K562 (cell line): ENCODE results near the gene ERP27. TPM values are rescaled to one million over a fixed set of nuclear protein-coding genes. Genes with fewer than 3 reads are reported as not detected.
A peak's percentile ranks its signal among the peaks of the same experiment; 100 is the strongest.

Source experiments
- ATAC-seq: fragments of 200-7000 bp; cut with Tn5 transposase; 3 replicates; pipeline ENCODE4 v1.9.1; 2020; ENCODE audit warnings: moderate library complexity
- BruUV-seq: library from RNA; stranded (reverse); fragments of 400-500 nt; replicated peaks from 2 replicates; lab custom pipeline; 2021; lab: Mats Ljungman, UMichigan
- CTCF ChIA-PET: fragments of 300-600 bp; formaldehyde crosslinking; extraction: SDS; loops from one replicate; lab custom pipeline; 2021; ENCODE audit warnings: low intra/inter-chr PET ratio; lab: Yijun Ruan, JAX
- POLR2A ChIA-PET: fragments of 300-600, 350-650 bp; sonication (Branson Sonifier 250); formaldehyde crosslinking; extraction: SDS; loops from one replicate; lab custom pipeline; 2021; ENCODE audit warnings: antibody characterized with exemption, inconsistent platforms; lab: Yijun Ruan, JAX
- DNase-seq, 4 experiments: peaks; one replicate each; pipeline versions ENCODE4 v3.0.0 to v3.0.0-alpha.2; 2011 to 2018; ENCODE audit warnings: low spot score in 3 of 4, mixed read lengths in 3 of 4; ENCODE audit errors: extremely low read depth in 1 of 4
- FAIRE-seq: peaks from 2 replicates; lab custom pipeline; 2011; peaks lifted over from hg19 to GRCh38; lab: Jason Lieb, UNC
- H2AFZ ChIP-seq: 2 replicates; pipeline ENCODE4 v1.6.0; 2011; ENCODE audit warnings: low read depth, low read length, control low read depth, inconsistent platforms
- H3K27ac ChIP-seq: fragments of 200-600 bp; 3 replicates; pipeline ENCODE4 v1.8.0; 2011; ENCODE audit warnings: low read depth, mild to moderate bottlenecking, control low read depth, inconsistent platforms, low read length, moderate library complexity, mixed read lengths; ENCODE audit errors: extremely low read depth
- H3K27me3 ChIP-seq, 2 experiments: fragments of 300-600 bp in 1 of 2; 2 replicates in 1 of 2; 3 replicates in 1 of 2; pipeline versions ENCODE4 v1.6.0 to v1.8.0; 2011; ENCODE audit warnings: inconsistent platforms in 2 of 2, low read length in 2 of 2, mild to moderate bottlenecking in 1 of 2, mixed read lengths in 1 of 2, moderate library complexity in 1 of 2; ENCODE audit not compliant: control insufficient read depth in 2 of 2, insufficient read depth in 2 of 2
- H3K36me3 ChIP-seq: fragments of 300-600 bp; 3 replicates; pipeline ENCODE4 v1.8.0; 2011; ENCODE audit warnings: mild to moderate bottlenecking, low read length, inconsistent platforms; ENCODE audit not compliant: control insufficient read depth, insufficient read depth
- H3K4me1 ChIP-seq, 2 experiments: fragments of 200-600 bp in 1 of 2; replicated peaks in 1 of 2; 2 replicates in 1 of 2; 3 replicates in 1 of 2; pipeline versions ENCODE4 v1.5.1 to v1.8.0; 2011; ENCODE audit warnings: inconsistent platforms in 2 of 2, low read length in 2 of 2, mild to moderate bottlenecking in 1 of 2, mixed read lengths in 1 of 2, moderate library complexity in 1 of 2; ENCODE audit not compliant: control insufficient read depth in 2 of 2, insufficient read depth in 2 of 2
- H3K4me2 ChIP-seq: 2 replicates; pipeline ENCODE4 v1.6.1; 2011; ENCODE audit warnings: low read length, control low read depth, inconsistent platforms, mixed read lengths; ENCODE audit not compliant: insufficient read depth
- H3K4me3 ChIP-seq: fragments of 200-600 bp; sonication (generic), shearing (Covaris generic); 2 replicates; pipeline ENCODE4 v1.5.1; 2016; ENCODE audit warnings: control low read depth, inconsistent platforms
- H3K79me2 ChIP-seq: fragments of 200-600 bp; 3 replicates; pipeline ENCODE4 v1.8.0; 2011; ENCODE audit warnings: low read length, inconsistent platforms; ENCODE audit not compliant: control insufficient read depth, insufficient read depth
- H3K9ac ChIP-seq, 2 experiments: 2 replicates each; pipeline versions ENCODE4 v1.6.0 to v1.6.1; 2011; ENCODE audit warnings: low read depth in 2 of 2, low read length in 2 of 2, control low read depth in 1 of 2, inconsistent platforms in 1 of 2, mild to moderate bottlenecking in 1 of 2, mixed read lengths in 1 of 2; ENCODE audit not compliant: insufficient read depth in 1 of 2
- H3K9me1 ChIP-seq: one replicate; pipeline ENCODE4 v1.6.0; 2011; ENCODE audit warnings: inconsistent platforms, mild to moderate bottlenecking, low read length, moderate library complexity; ENCODE audit not compliant: control insufficient read depth, insufficient read depth
- H3K9me3 ChIP-seq: replicated peaks from 2 replicates; pipeline ENCODE4 v1.5.1; 2011; ENCODE audit warnings: low read depth, low read length, inconsistent platforms; ENCODE audit not compliant: control insufficient read depth, insufficient read depth
- H4K20me1 ChIP-seq: replicated peaks from 2 replicates; pipeline ENCODE4 v1.6.1; 2011; ENCODE audit warnings: low read length, inconsistent platforms, mixed read lengths; ENCODE audit not compliant: control insufficient read depth, insufficient read depth
- ADNP ChIP-seq: fragments of 200-800 bp; sonication (Bioruptor generic); IDR thresholded peaks from 2 replicates; pipeline ENCODE4 v1.6.1; 2016; ENCODE audit warnings: missing genetic modification characterization, missing compliant biosample characterization
- ARHGAP35 ChIP-seq: fragments of 450-650 bp; IDR thresholded peaks from 2 replicates; pipeline ENCODE4 v1.6.1; 2018; ENCODE audit not compliant: partially characterized antibody
- CTCF ChIP-seq, 3 experiments: IDR thresholded peaks in 2 of 3; conservative IDR thresholded peaks in 1 of 3; 2 replicates each; pipeline ENCODE4 v1.5.1; 2011 to 2012; ENCODE audit warnings: low read length in 3 of 3, mild to moderate bottlenecking in 3 of 3, control low read depth in 2 of 3, improper control_type of control experiment in 1 of 3, inconsistent platforms in 1 of 3, low read depth in 1 of 3, mixed read lengths in 1 of 3, moderate library complexity in 1 of 3; ENCODE audit not compliant: insufficient read depth in 2 of 3
- RAD21 ChIP-seq, 2 experiments: fragments of 250-450 bp in 1 of 2; fragments of 450-650 bp in 1 of 2; sonication (Bioruptor Pico) in 1 of 2; formaldehyde crosslinking in 1 of 2; IDR thresholded peaks in 1 of 2; conservative IDR thresholded peaks in 1 of 2; 2 replicates each; pipeline versions ENCODE4 v1.4.0 to v1.8.0; 2020 to 2022; ENCODE audit warnings: mild to moderate bottlenecking in 2 of 2, moderate library complexity in 1 of 2
- SPI1 ChIP-seq: IDR thresholded peaks from 2 replicates; pipeline ENCODE4 v1.6.1; 2011; ENCODE audit warnings: low read depth, low read length, control low read depth, borderline replicate concordance
- YY1 ChIP-seq, 3 experiments: IDR thresholded peaks; 2 replicates each; pipeline ENCODE4 v1.6.1; 2011; ENCODE audit warnings: low read length in 2 of 3, mild to moderate bottlenecking in 2 of 3, moderate library complexity in 2 of 3, borderline replicate concordance in 1 of 3, control low read depth in 1 of 3, low read depth in 1 of 3; ENCODE audit not compliant: insufficient read depth in 3 of 3, insufficient replicate concordance in 2 of 3, control insufficient read depth in 1 of 3, insufficient read length in 1 of 3; ENCODE audit errors: extremely low read depth in 1 of 3
- ZNF384 ChIP-seq: IDR thresholded peaks from 2 replicates; pipeline ENCODE4 v1.6.1; 2012; ENCODE audit warnings: low read depth, low read length, improper control_type of control experiment
- WGBS: fragments of 100-300 bp; shearing (Covaris generic); methylation state at CpG from one replicate; pipeline ENCODE4 v1.1.6; 2016; ENCODE audit warnings: low coverage, mixed read lengths; ENCODE audit not compliant: insufficient coverage; ENCODE audit errors: missing lambda C conversion rate; 5-methylcytosine and 5-hydroxymethylcytosine counted together
- in situ Hi-C: fragments of 300-500 bp; cut with MboI; formaldehyde crosslinking; loops from 4 replicates; pipeline ENCODE4 v1.15.0; 2018; ENCODE audit warnings: inconsistent platforms, mixed read lengths
- intact Hi-C: fragments of 100-400 bp; cut with micrococcal nuclease; formaldehyde crosslinking; loops from 2 replicates; pipeline ENCODE4 v1.14.2; 2022
- polyA plus RNA-seq, 8 experiments: library from polyadenylated mRNA; depleted of rRNA in 4 of 8; stranded (reverse) in 5 of 8; unstranded in 3 of 8; fragments of >200 nt; fragmentation: Nextera tagmentation in 2 of 8; fragmentation: Illumina TruSeq in 1 of 8; extraction: Ambion mirVana in 2 of 8; extraction: Trizol in 1 of 8; gene quantifications; 2 replicates each; pipeline versions ENCODE4 v1.2.1 to v1.2.3, GENCODE V29; 2011 to 2014; ENCODE audit warnings: inconsistent platforms in 1 of 8, missing spikeins in 1 of 8
- total RNA-seq, 7 experiments: library from RNA; depleted of rRNA in 6 of 7; stranded (reverse); fragments of >200 nt in 6 of 7; fragmentation: Illumina TruSeq in 2 of 7; extraction: Trizol in 2 of 7; gene quantifications; 2 replicates each; pipeline versions ENCODE4 v1.2.1 to v1.2.3, GENCODE V29; 2011 to 2021; ENCODE audit warnings: low replicate concordance in 1 of 7

Gene ERP27
- total and polyA plus RNA-seq, 9 of the 15 experiments (the other 6 are each of a cell fraction or from before 2014, with no cell fraction given), result 0.07 to 0.27 (median 0.11) TPM; not detected in 6

DNA sequence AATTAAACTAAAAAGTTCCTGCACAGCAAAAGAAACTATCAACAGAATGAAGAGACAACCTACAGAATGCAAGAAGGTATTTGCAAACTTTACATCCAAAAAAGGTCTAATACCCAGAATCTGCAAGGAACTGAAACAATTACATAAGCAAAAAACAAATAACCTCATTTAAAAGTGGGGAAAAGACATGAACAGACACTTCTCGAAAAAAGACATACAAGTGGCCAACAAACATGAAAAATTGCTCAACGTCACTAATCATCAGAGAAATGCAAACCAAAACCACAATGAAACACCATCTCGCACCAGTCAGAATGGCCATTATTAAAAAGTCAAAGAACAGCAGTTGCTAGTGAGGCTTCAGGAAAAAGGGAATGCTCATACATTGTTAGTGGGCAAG, 49.7 kb upstream of the ERP27 start:
- intact Hi-C loops (no loop called here), in situ Hi-C loops (no loop called here)
- Histone ChIP-seq H3K4me1 (peaks cover 3% of the 10 kb centered on the region in 2 experiments; a peak in 3 of 5 replicates), H4K20me1 (no peaks in the 10 kb centered on the region), H3K79me2 (no peaks in the 10 kb centered on the region), H3K4me2 (no peak overlapping the region), H3K9ac (no peak overlapping the region), H3K4me3 (no peak overlapping the region), H3K9me1 (no peaks in the 10 kb centered on the region), H3K9me3 (no peaks in the 10 kb centered on the region), H3K27me3 (peaks cover 0 to 6% of the 10 kb centered on the region in 2 experiments; a peak in 1 of 5 replicates), H3K27ac (no peak overlapping the region), H2AFZ (no peak overlapping the region), H3K36me3 (no peaks in the 10 kb centered on the region)
- no peak for ATAC-seq
- CTCF ChIA-PET, result no interaction called here
- no peak for FAIRE-seq
- no peak for TF ChIP-seq ADNP (tag)
- no peak for TF ChIP-seq SPI1
- POLR2A ChIA-PET, result no interaction called here
- WGBS, result 5% methylated on average over 3 of the region's 3 CpGs
- BruUV-seq, result no TSS peak
- no peak for DNase-seq

DNA sequence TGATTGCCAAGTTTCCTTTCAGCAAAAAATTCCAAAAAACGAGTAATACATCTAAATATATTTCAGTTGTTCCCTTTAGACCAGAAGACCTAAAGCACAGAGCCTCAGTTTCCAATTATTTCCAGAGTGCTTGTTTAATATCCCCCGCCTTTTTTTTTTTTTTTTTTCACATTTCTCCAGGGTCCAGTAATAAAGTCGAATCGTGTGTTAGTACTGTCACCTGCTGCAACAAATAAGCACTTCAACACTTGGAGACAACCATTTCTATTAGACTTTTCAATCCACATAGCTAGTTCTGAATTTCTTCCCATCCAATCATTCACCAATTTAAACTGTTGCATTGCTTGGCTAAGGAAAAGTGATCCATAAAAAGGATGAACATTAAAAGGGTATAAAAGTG, 48.1 kb upstream of the ERP27 start:
- H3K79me2 ChIP-seq, result no peaks in the 10 kb centered on the region
- H3K36me3 ChIP-seq, result no peaks in the 10 kb centered on the region
- H3K27me3 ChIP-seq, result peaks cover 0 to 6% of the 10 kb centered on the region in 2 experiments; a peak in 1 of 5 replicates
- 0% methylated on average over 4 of the region's 4 CpGs for WGBS
- no peak overlapping the region for H3K9ac ChIP-seq
- H3K4me2 ChIP-seq, result no peak overlapping the region
- FAIRE-seq, result no peak
- H3K4me1 ChIP-seq, result peaks cover 3% of the 10 kb centered on the region in 2 experiments; a peak in 3 of 5 replicates
- H2AFZ ChIP-seq, result no peak overlapping the region
- no peaks in the 10 kb centered on the region for H3K9me1 ChIP-seq
- H3K27ac ChIP-seq, result no peak overlapping the region
- H3K9me3 ChIP-seq, result no peaks in the 10 kb centered on the region
- TF ChIP-seq CTCF (IDR thresholded peaks at IDR 0.05 in 2 of 3, conservative IDR thresholded peaks at IDR 0.05 in 1 of 3; ENCODE audit: insufficient read depth in 2 of 3, low read depth in 1 of 3, low read length in 3 of 3) (peak in 1 of 3 experiments; percentile 31; a peak in 2 of 6 replicates), ARHGAP35 (no peak), RAD21 (CRISPR knock-in tag; conservative IDR thresholded peaks at IDR 0.05 in 1 of 2, IDR thresholded peaks at IDR 0.05 in 1 of 2) (peak in 1 of 2 experiments; percentile 30; a peak in 2 of 4 replicates), ZNF384 (peak; percentile 71), YY1 (IDR thresholded peaks at IDR 0.05; ENCODE audit: borderline replicate concordance in 1 of 3, control insufficient read depth in 1 of 3, extremely low read depth in 1 of 3, insufficient read depth in 3 of 3, insufficient read length in 1 of 3, insufficient replicate concordance in 2 of 3, low read depth in 1 of 3, low read length in 2 of 3) (no peak)
- in situ Hi-C loops (no loop called here), intact Hi-C loops (no loop called here)
- ChIA-PET CTCF (interaction anchor here (0.6 kb wide), 1 partner anchor 43 kb away, joined by 3 read pairs; no protein-coding TSS in a partner anchor), POLR2A (interaction anchor here (0.6 kb wide), 1 partner anchor 162 kb away, joined by 3 read pairs; no protein-coding TSS in a partner anchor)
- DNase-seq, result no peak
- H3K4me3 ChIP-seq, result no peak overlapping the region
- ATAC-seq, result no peak
- no peaks in the 10 kb centered on the region for H4K20me1 ChIP-seq
- BruUV-seq, result no TSS peak
